Cardiac muscle cell (in vitro differentiated cells and primary cell): ENCODE measurements around the gene SMARCC1. TPM values are rescaled to one million over a fixed set of nuclear protein-coding genes. Genes with fewer than 3 reads are reported as not detected.

Experiments
- DNase-seq, 2 donors: peaks; one replicate each; pipeline versions ENCODE4 v3.0.0 to v3.0.0-alpha.2; 2010 to 2017; ENCODE audit warnings: low read depth in 1 of 2, low spot score in 1 of 2
- H3K27ac ChIP-seq: fragments of 200-600 bp; sonication (generic); 2 replicates; pipeline ENCODE4 v1.5.1; 2016
- H3K27me3 ChIP-seq: fragments of 200-600 bp; sonication (generic); 2 replicates; pipeline ENCODE4 v1.6.0; 2016; ENCODE audit warnings: control low read depth
- H3K36me3 ChIP-seq: fragments of 200-600 bp; sonication (generic); 2 replicates; pipeline ENCODE4 v1.5.1; 2016; ENCODE audit warnings: control low read depth
- H3K4me1 ChIP-seq: fragments of 200-600 bp; sonication (generic); 2 replicates; pipeline ENCODE4 v1.8.1; 2017; ENCODE audit warnings: low read depth, mild to moderate bottlenecking, mixed run types
- H3K4me3 ChIP-seq: fragments of 200-600 bp; sonication (generic); 2 replicates; pipeline ENCODE4 v1.5.1; 2016; ENCODE audit warnings: mild to moderate bottlenecking
- H3K9me3 ChIP-seq: fragments of 200-600 bp; sonication (generic); 2 replicates; pipeline ENCODE4 v1.5.1; 2017; ENCODE audit warnings: low read depth, mild to moderate bottlenecking, control low read depth
- CTCF ChIP-seq: IDR thresholded peaks from 2 replicates; pipeline ENCODE4 v1.5.1; 2012; ENCODE audit warnings: low read depth, mild to moderate bottlenecking, low read length
- polyA plus RNA-seq: library from polyadenylated mRNA; unstranded; fragments of >200 nt; fragmentation: Nextera tagmentation; extraction: Ambion mirVana; gene quantifications from 2 replicates; pipeline ENCODE4 v1.2.1, GENCODE V29; 2016
- total RNA-seq: library from RNA; depleted of rRNA; stranded (reverse); fragments of >200 nt; gene quantifications from 2 replicates; pipeline ENCODE4 v1.2.3, GENCODE V29; 2016

The SMARCC1 gene
- total and polyA plus RNA-seq, 2 experiments from 2014 or later, result 86.9 to 109 TPM

GRCh38 chr3:47780741-47781684 lies 680 bp downstream of the SMARCC1 start:
- peaks cover 16% of the 10 kb centered on the region for H3K4me1 ChIP-seq
- DNase-seq, result peak; percentile 33 to 74
- H3K9me3 ChIP-seq, result no peaks in the 10 kb centered on the region
- H3K36me3 ChIP-seq, result no peaks in the 10 kb centered on the region
- H3K27ac ChIP-seq, result peak overlapping the region; percentile 98
- no peak for TF ChIP-seq CTCF
- peak overlapping the region; percentile 70 for H3K4me3 ChIP-seq
- H3K27me3 ChIP-seq, result no peaks in the 10 kb centered on the region

- no peaks in the 10 kb centered on the region for H3K9me3 ChIP-seq
- TF ChIP-seq CTCF, result no peak
- H3K27me3 ChIP-seq, result no peaks in the 10 kb centered on the region
- peaks cover 16% of the 10 kb centered on the region for H3K4me1 ChIP-seq
- no peak for DNase-seq
- no peak overlapping the region for H3K27ac ChIP-seq
- no peak overlapping the region for H3K4me3 ChIP-seq
- H3K36me3 ChIP-seq, result no peaks in the 10 kb centered on the region
Measured at GRCh38 chr3:47778746-47779145, 2.9 kb downstream of the SMARCC1 start.

- no peak for TF ChIP-seq CTCF
- no peak for DNase-seq
- Histone ChIP-seq H3K27me3 (no peaks in the 10 kb centered on the region), H3K9me3 (no peaks in the 10 kb centered on the region), H3K4me3 (no peak overlapping the region), H3K27ac (peak overlapping the region; percentile 34), H3K4me1 (no peaks in the 10 kb centered on the region), H3K36me3 (peaks cover 22% of the 10 kb centered on the region)
Measured at GRCh38 chr3:47772788-47773187, 8.9 kb downstream of the SMARCC1 start.

GRCh38 chr3:47772047-47772446 lies 9.6 kb downstream of the SMARCC1 start:
- H3K9me3 ChIP-seq, result no peaks in the 10 kb centered on the region
- H3K27me3 ChIP-seq, result no peaks in the 10 kb centered on the region
- no peak overlapping the region for H3K27ac ChIP-seq
- DNase-seq, result no peak
- H3K36me3 ChIP-seq, result peaks cover 22% of the 10 kb centered on the region
- no peak overlapping the region for H3K4me3 ChIP-seq
- TF ChIP-seq CTCF, result no peak
- no peaks in the 10 kb centered on the region for H3K4me1 ChIP-seq

GRCh38 chr3:47766186-47766585 lies 15.5 kb downstream of the SMARCC1 start:
- Histone ChIP-seq H3K4me1 (no peaks in the 10 kb centered on the region), H3K4me3 (no peak overlapping the region), H3K27me3 (no peaks in the 10 kb centered on the region), H3K36me3 (peaks cover 11% of the 10 kb centered on the region), H3K9me3 (no peaks in the 10 kb centered on the region), H3K27ac (no peak overlapping the region)
- no peak for TF ChIP-seq CTCF
- no peak for DNase-seq
